ENCODE results near the gene ZFYVE9. TPM values are rescaled to one million over a fixed set of nuclear protein-coding genes. Genes with fewer than 3 reads are reported as not detected.
A peak's percentile ranks its signal among the peaks of the same experiment; 100 is the strongest.

Gene ZFYVE9
- total RNA-seq, 4 donors from 2014 or later, result 35.9 to 42.9 (median 41.9) TPM

DNA sequence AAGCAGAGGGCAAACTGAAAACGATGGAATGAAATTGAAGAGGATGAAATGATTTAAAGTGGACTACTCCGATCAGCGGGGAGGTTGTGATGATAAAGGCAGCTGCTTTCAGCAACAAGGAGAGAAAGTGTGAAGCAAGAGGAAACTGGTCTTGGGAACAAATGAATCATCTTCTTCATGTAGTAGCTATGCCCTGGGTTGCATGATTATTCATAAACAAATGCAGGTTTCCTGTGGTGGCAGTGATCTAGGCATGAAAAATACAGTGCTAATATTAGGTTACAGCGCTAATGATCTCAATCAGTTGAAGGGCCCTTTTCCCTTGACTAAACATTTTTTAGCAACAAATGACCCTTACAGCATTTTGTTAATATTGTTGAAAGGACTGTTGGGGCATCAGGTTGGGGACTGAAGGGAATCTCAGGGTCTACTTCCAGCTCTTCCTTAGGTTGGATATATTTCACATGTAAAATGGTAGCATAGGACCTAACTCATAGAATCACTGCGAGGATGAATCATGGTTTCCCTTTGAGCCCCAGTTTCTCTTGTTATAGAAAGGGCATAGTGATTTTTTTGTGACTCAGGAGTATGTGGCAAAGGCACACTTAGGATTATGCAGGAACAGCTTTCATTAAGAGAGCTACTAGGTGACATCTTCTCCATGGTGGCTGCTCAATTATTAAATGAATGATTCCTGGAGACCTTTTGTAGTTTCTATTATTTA, 1.9 kb upstream of the ZFYVE9 start:
- DNase-seq (peak in 1 of 2 donors; percentile 25), ATAC-seq (peak; percentile 60 to 84)
- peak in 1 of 2 donors; percentile 36 for TF ChIP-seq POLR2A (IDR thresholded peaks at IDR 0.05)
- no peak for TF ChIP-seq CTCF (IDR thresholded peaks at IDR 0.05 in 4 of 5, conservative IDR thresholded peaks at IDR 0.05 in 1 of 5)
- Histone ChIP-seq H3K4me1 (peaks cover 30 to 40% of the 10 kb centered on the region in 2 donors), H3K4me3 (no peak overlapping the region), H3K27ac (peak overlapping the region; percentile 81 to 96 (median 93)), H3K27me3 (no peaks in the 10 kb centered on the region), H3K36me3 (no peaks in the 10 kb centered on the region), H3K9me3 (no peaks in the 10 kb centered on the region)
- intact Hi-C loops (cut with DNase I; ENCODE audit: low total_unique reads), result loop anchor here (5.0 kb wide), 2 partner anchors 83 to 227 kb away; partner anchors contain the start of genes BTF3L4, CC2D1B and TXNDC12
- in situ Hi-C loops (cut with MboI; ENCODE audit: low sequenced_read_pairs in 4 of 4), result loop anchor here in 3 of 4 donors (25.0 kb wide), 2 partner anchors 522 to 547 kb away; partner anchors contain the start of gene COA7 (in 2 of the 3)

GRCh38 chr1:52140633-52141512, 1.0 kb upstream of the ZFYVE9 start:
- in situ Hi-C loops (cut with MboI; ENCODE audit: low sequenced_read_pairs in 4 of 4) (loop anchor here in 3 of 4 donors (25.0 kb wide), 2 partner anchors 521 to 546 kb away; partner anchors contain the start of gene COA7 (in 2 of the 3)), intact Hi-C loops (cut with DNase I; ENCODE audit: low total_unique reads) (loop anchor here (5.0 kb wide), 2 partner anchors 84 to 226 kb away; partner anchors contain the start of genes BTF3L4, CC2D1B and TXNDC12)
- Histone ChIP-seq H3K27me3 (no peaks in the 10 kb centered on the region), H3K4me3 (peak overlapping the region; percentile 52 to 94 (median 59)), H3K9me3 (no peaks in the 10 kb centered on the region), H3K36me3 (no peaks in the 10 kb centered on the region), H3K27ac (peak overlapping the region; percentile 81 to 96 (median 93)), H3K4me1 (peaks cover 37 to 47% of the 10 kb centered on the region in 2 donors)
- ATAC-seq, result no peak
- no peak for TF ChIP-seq CTCF (IDR thresholded peaks at IDR 0.05 in 4 of 5, conservative IDR thresholded peaks at IDR 0.05 in 1 of 5)
- no peak for TF ChIP-seq POLR2A (IDR thresholded peaks at IDR 0.05)
- no peak for DNase-seq

- Histone ChIP-seq H3K4me3 (peak overlapping the region; percentile 65 to 94 (median 84)), H3K36me3 (no peaks in the 10 kb centered on the region), H3K4me1 (peaks cover 50 to 58% of the 10 kb centered on the region in 2 donors), H3K9me3 (no peaks in the 10 kb centered on the region), H3K27me3 (no peaks in the 10 kb centered on the region), H3K27ac (peak overlapping the region; percentile 81 to 96 (median 93))
- in situ Hi-C loops (cut with MboI; ENCODE audit: low sequenced_read_pairs in 4 of 4) (loop anchor here in 3 of 4 donors (25.0 kb wide), 2 partner anchors 520 to 545 kb away; partner anchors contain the start of gene COA7 (in 2 of the 3)), intact Hi-C loops (cut with DNase I; ENCODE audit: low total_unique reads) (loop anchor here (1.0 to 5.0 kb wide), 5 partner anchors 62 to 225 kb away; partner anchors contain the start of genes BTF3L4, CC2D1B and TXNDC12)
- DNase-seq, result peak; percentile 15 to 40
- peak; percentile 69 to 72 for ATAC-seq
- TF ChIP-seq POLR2A (IDR thresholded peaks at IDR 0.05) (peak; percentile 18 to 34), CTCF (IDR thresholded peaks at IDR 0.05 in 4 of 5, conservative IDR thresholded peaks at IDR 0.05 in 1 of 5) (peak in 3 of 5 experiments; percentile 32 to 51 (median 47))
These were observed 613 bp downstream of the ZFYVE9 start for GRCh38 chr1:52142220-52143183.

Measured in gastrocnemius medialis (tissue), 4 donors.